HepG2 (cell line): ENCODE measurements around the gene PPM1M. TPM values are rescaled to one million over a fixed set of nuclear protein-coding genes. Genes with fewer than 3 reads are reported as not detected.

Experiments used
- ATF7 ChIP-seq, 2 experiments: fragments of 450-650 bp in 1 of 2; sonication (generic) in 1 of 2; formaldehyde crosslinking in 1 of 2; IDR thresholded peaks; 2 replicates each; pipeline versions ENCODE4 v1.4.0 to v1.6.1; 2016 to 2020; ENCODE audit warnings: antibody characterized with exemption in 1 of 2, mild to moderate bottlenecking in 1 of 2, missing genetic modification reagents in 1 of 2
- BORCS8-MEF2B ChIP-seq: sonication (generic); formaldehyde crosslinking; IDR thresholded peaks from 2 replicates; pipeline ENCODE4 v1.8.0; 2022; ENCODE audit warnings: mild to moderate bottlenecking, missing genetic modification reagents
- CHD2 ChIP-seq: IDR thresholded peaks from 2 replicates; pipeline ENCODE4 v1.6.1; 2011; ENCODE audit warnings: low read depth, low read length, improper control_type of control experiment
- ELF3 ChIP-seq: IDR thresholded peaks from 2 replicates; pipeline ENCODE4 v1.6.1; 2016; ENCODE audit warnings: missing genetic modification reagents, missing compliant biosample characterization
- ETV6 ChIP-seq: sonication (generic); formaldehyde crosslinking; conservative IDR thresholded peaks from 2 replicates; pipeline ENCODE4 v1.4.0; 2020; ENCODE audit warnings: missing genetic modification reagents
- FLYWCH1 ChIP-seq: sonication (generic); formaldehyde crosslinking; IDR thresholded peaks from 2 replicates; pipeline ENCODE4 v1.8.1; 2023; ENCODE audit warnings: mild to moderate bottlenecking, missing genetic modification reagents
- FOXO1 ChIP-seq: sonication (generic); formaldehyde crosslinking; IDR thresholded peaks from 2 replicates; pipeline ENCODE4 v1.4.0; 2020; ENCODE audit warnings: missing genetic modification reagents
- HHEX ChIP-seq: IDR thresholded peaks from 2 replicates; pipeline ENCODE4 v1.6.1; 2016; ENCODE audit warnings: control low read depth
- HNRNPL ChIP-seq: fragments of 200-400 bp; formaldehyde crosslinking; IDR thresholded peaks from 2 replicates; pipeline ENCODE4 v1.6.1; 2017; ENCODE audit warnings: mild to moderate bottlenecking, low read depth, low read length
- HOMEZ ChIP-seq: IDR thresholded peaks from 2 replicates; pipeline ENCODE4 v1.6.1; 2016; ENCODE audit warnings: low read depth
- MBD4 ChIP-seq: IDR thresholded peaks from 2 replicates; pipeline ENCODE4 v1.6.1; 2012; ENCODE audit warnings: low read length, inconsistent platforms, borderline replicate concordance
- MED13 ChIP-seq: sonication (generic); formaldehyde crosslinking; IDR thresholded peaks from 2 replicates; pipeline ENCODE4 v1.5.0; 2020; ENCODE audit warnings: missing genetic modification reagents
- MYC ChIP-seq: sonication (generic); formaldehyde crosslinking; IDR thresholded peaks from 2 replicates; pipeline ENCODE4 v1.9.0; 2021; ENCODE audit warnings: missing genetic modification reagents, borderline replicate concordance
- POLR2AphosphoS5 ChIP-seq: IDR thresholded peaks from 2 replicates; pipeline ENCODE4 v1.6.1; 2012; ENCODE audit warnings: low read depth, low read length
- RELA ChIP-seq: sonication (generic); formaldehyde crosslinking; IDR thresholded peaks from 2 replicates; pipeline ENCODE4 v1.4.0; 2020; ENCODE audit warnings: missing genetic modification reagents
- SYNCRIP ChIP-seq: fragments of 200-400 bp; formaldehyde crosslinking; IDR thresholded peaks from 2 replicates; pipeline ENCODE4 v1.6.1; 2018; ENCODE audit warnings: mild to moderate bottlenecking, low read depth, low read length; ENCODE audit not compliant: insufficient read depth
- THAP9 ChIP-seq: sonication (generic); formaldehyde crosslinking; IDR thresholded peaks from 2 replicates; pipeline ENCODE4; 2020; ENCODE audit warnings: missing genetic modification reagents, mild to moderate bottlenecking, borderline replicate concordance
- ZBTB4 ChIP-seq: sonication (generic); formaldehyde crosslinking; IDR thresholded peaks from 2 replicates; pipeline ENCODE4 v1.4.0; 2020; ENCODE audit warnings: missing genetic modification reagents, mild to moderate bottlenecking, borderline replicate concordance
- ZBTB43 ChIP-seq: sonication (generic); formaldehyde crosslinking; conservative IDR thresholded peaks from 2 replicates; pipeline ENCODE4 v1.4.0; 2020; ENCODE audit warnings: missing genetic modification reagents
- ZKSCAN5 ChIP-seq: sonication (generic); formaldehyde crosslinking; IDR thresholded peaks from 2 replicates; pipeline ENCODE4 v1.5.1; 2020; ENCODE audit warnings: mild to moderate bottlenecking, missing genetic modification reagents
- ZMAT3 ChIP-seq: sonication (generic); formaldehyde crosslinking; conservative IDR thresholded peaks from 2 replicates; pipeline ENCODE4 v1.7.0; 2021; ENCODE audit warnings: missing genetic modification reagents
- ZNF138 ChIP-seq: sonication (generic); formaldehyde crosslinking; IDR thresholded peaks from 2 replicates; pipeline ENCODE4 v1.5.0; 2020; ENCODE audit warnings: mild to moderate bottlenecking, low read depth, missing genetic modification reagents
- ZNF143 ChIP-seq: sonication (generic); formaldehyde crosslinking; IDR thresholded peaks from 2 replicates; pipeline ENCODE4 v1.4.0; 2020; ENCODE audit warnings: missing genetic modification reagents
- ZSCAN12 ChIP-seq: sonication (generic); formaldehyde crosslinking; IDR thresholded peaks from 2 replicates; pipeline ENCODE4 v1.9.0; 2021; ENCODE audit warnings: mild to moderate bottlenecking, missing genetic modification reagents
- polyA plus RNA-seq, 8 experiments: library from polyadenylated mRNA; depleted of rRNA in 3 of 8; stranded (reverse) in 7 of 8; unstranded in 1 of 8; fragments of >200 nt; fragmentation: Illumina TruSeq in 4 of 8; extraction: Trizol in 4 of 8; gene quantifications; 2 replicates each; pipeline versions ENCODE4 v1.2.1 to v1.2.3, GENCODE V29; 2011 to 2016; ENCODE audit warnings: low read depth in 4 of 8, missing spikeins in 1 of 8, mixed read lengths in 1 of 8; ENCODE audit not compliant: insufficient read depth in 1 of 8
- total RNA-seq, 5 experiments: library from RNA; depleted of rRNA; stranded (reverse); fragments of >200 nt; fragmentation: Illumina TruSeq; extraction: Trizol; gene quantifications; 2 replicates each; pipeline ENCODE4 v1.2.3, GENCODE V29; 2016; ENCODE audit warnings: low read depth in 1 of 5

PPM1M gene
- total and polyA plus RNA-seq, 2 of the 13 experiments (the other 11 are each of a cell fraction or from before 2014, with no cell fraction given) = 2.5 to 5.9 TPM

- no peak for TF ChIP-seq THAP9 (CRISPR knock-in tag)
- no peak for TF ChIP-seq HOMEZ
- no peak for TF ChIP-seq FLYWCH1 (CRISPR knock-in tag)
- no peak for TF ChIP-seq HNRNPL
- no peak for TF ChIP-seq ZSCAN12 (CRISPR knock-in tag)
- TF ChIP-seq ZNF138 (CRISPR knock-in tag) = no peak
- TF ChIP-seq MYC (CRISPR knock-in tag) = peak; percentile 35; the same call in 1 of the 2 replicates
- TF ChIP-seq CHD2 = no peak
- TF ChIP-seq RELA (CRISPR knock-in tag) = no peak
- TF ChIP-seq ATF7 (IDR thresholded peaks at IDR 0.05) = no peak
- no peak for TF ChIP-seq ATF7 (CRISPR knock-in tag; IDR thresholded peaks at IDR 0.05)
- TF ChIP-seq MED13 (CRISPR knock-in tag) = no peak
- no peak for TF ChIP-seq ELF3 (CRISPR knock-in tag)
- no peak for TF ChIP-seq ZKSCAN5
- TF ChIP-seq HHEX (CRISPR knock-in tag) = no peak
- TF ChIP-seq ETV6 (CRISPR knock-in tag) = no peak
- no peak for TF ChIP-seq SYNCRIP
- TF ChIP-seq BORCS8-MEF2B (CRISPR knock-in tag) = no peak
- TF ChIP-seq ZBTB4 (CRISPR knock-in tag) = no peak
- TF ChIP-seq MBD4 = no peak
- TF ChIP-seq ZNF143 (CRISPR knock-in tag) = no peak
- no peak for TF ChIP-seq ZBTB43 (CRISPR knock-in tag)
- no peak for TF ChIP-seq POLR2AphosphoS5
- no peak for TF ChIP-seq ZMAT3 (CRISPR knock-in tag)
- 0 out of 2 replicates have a peak, but pooled peaks have one; percentile 28 for TF ChIP-seq FOXO1 (CRISPR knock-in tag)
Observed at GRCh38 chr3:52236424-52236886, 9.1 kb upstream of the PPM1M start (continued).
